Measurements from ENCODE around the gene HNRNPU. TPM values are rescaled to one million over a fixed set of nuclear protein-coding genes. Genes with fewer than 3 reads are reported as not detected.

The HNRNPU gene
- polyA plus RNA-seq, 3 donors: 71.5 to 197 (median 143) TPM

GRCh38 chr1:244868484-244869363 is 4.4 kb upstream of the HNRNPU start:
- Histone ChIP-seq H3K27ac (ENCODE audit: low read depth in 1 of 2, low read length in 2 of 2) (no peak overlapping the region), H4K20me1 (ENCODE audit: insufficient read depth, low read length) (peaks cover 5% of the 10 kb centered on the region), H3K9ac (ENCODE audit: insufficient read depth, low read length, poor library complexity, severe bottlenecking) (no peak overlapping the region), H3K4me1 (ENCODE audit: control insufficient read depth in 1 of 2, insufficient read depth in 2 of 2, low read length in 2 of 2) (peaks cover 12 to 15% of the 10 kb centered on the region in 2 donors), H3K4me2 (replicated peaks; ENCODE audit: extremely low read depth, low read length, poor library complexity, severe bottlenecking) (no peak overlapping the region), H3K4me3 (replicated peaks in 1 of 3; ENCODE audit: low read depth in 2 of 3, low read length in 3 of 3) (no peak overlapping the region), H3K9me3 (replicated peaks in 1 of 2; ENCODE audit: control insufficient read depth in 1 of 2, insufficient read depth in 1 of 2, low read length in 2 of 2) (no peaks in the 10 kb centered on the region), H3K36me3 (replicated peaks in 1 of 2; ENCODE audit: control insufficient read depth in 1 of 2, insufficient read depth in 2 of 2, low read length in 2 of 2) (no peaks in the 10 kb centered on the region), H2AFZ (ENCODE audit: insufficient read depth, low read depth, low read length, poor library complexity, severe bottlenecking) (no peak overlapping the region), H3K79me2 (ENCODE audit: insufficient read depth, low read length) (peaks cover 20% of the 10 kb centered on the region), H3K27me3 (ENCODE audit: control insufficient read depth in 2 of 2, insufficient read depth in 2 of 2, low read length in 2 of 2) (no peaks in the 10 kb centered on the region)
- Mint-ChIP-seq H3K4me1 (peaks cover 14% of the 10 kb centered on the region), H3K9me3 (peaks cover 0 to 3% (median 2%) of the 10 kb centered on the region in 7 donors), H3K36me3 (peaks cover 0 to under 1% of the 10 kb centered on the region in 2 donors), H3K4me3 (no peak overlapping the region), H3K27ac (peak overlapping the region in 2 of 7 donors; percentile 38 to 60), H3K27me3 (ENCODE audit: low read depth in 3 of 3) (peaks cover 0 to 1% (median 0%) of the 10 kb centered on the region in 3 donors)
- intact Hi-C loops (cut with micrococcal nuclease): loop anchor here (5.0 to 10.0 kb wide), 4 partner anchors 49 to 214 kb away; partner anchors contain the start of gene DESI2 (in 1 of the 2)
- no peak for DNase-seq
- 100% methylated on average over 8 of the region's 23 CpGs for WGBS (ENCODE audit: insufficient coverage)
- TF ChIP-seq CTCF (IDR thresholded peaks at IDR 0.05): no peak

- Mint-ChIP-seq H3K4me1 (peaks cover 20% of the 10 kb centered on the region), H3K4me3 (no peak overlapping the region), H3K27ac (no peak overlapping the region), H3K9me3 (peaks cover 0 to 4% (median 0%) of the 10 kb centered on the region in 7 donors), H3K27me3 (ENCODE audit: low read depth in 3 of 3) (peaks cover 0 to 1% (median 0%) of the 10 kb centered on the region in 3 donors), H3K36me3 (peaks cover 7 to 11% of the 10 kb centered on the region in 2 donors)
- peaks cover 17 to 24% of the 10 kb centered on the region in 2 donors for H3K4me1 ChIP-seq (ENCODE audit: control insufficient read depth in 1 of 2, insufficient read depth in 2 of 2, low read length in 2 of 2)
- H3K9me3 ChIP-seq (replicated peaks in 1 of 2; ENCODE audit: control insufficient read depth in 1 of 2, insufficient read depth in 1 of 2, low read length in 2 of 2): no peaks in the 10 kb centered on the region
- TF ChIP-seq CTCF (IDR thresholded peaks at IDR 0.05): no peak
- peaks cover 20% of the 10 kb centered on the region for H4K20me1 ChIP-seq (ENCODE audit: insufficient read depth, low read length)
- H3K27me3 ChIP-seq (ENCODE audit: control insufficient read depth in 2 of 2, insufficient read depth in 2 of 2, low read length in 2 of 2): no peaks in the 10 kb centered on the region
- intact Hi-C loops (cut with micrococcal nuclease): loop anchor here (5.0 to 10.0 kb wide), 4 partner anchors 51 to 212 kb away; partner anchors contain the start of gene DESI2 (in 1 of the 2)
- peak overlapping the region; percentile 84 for H2AFZ ChIP-seq (ENCODE audit: insufficient read depth, low read depth, low read length, poor library complexity, severe bottlenecking)
- no CpG with 5 or more reads among the region's 1 CpG for WGBS (ENCODE audit: insufficient coverage)
- no peak overlapping the region for H3K4me2 ChIP-seq (replicated peaks; ENCODE audit: extremely low read depth, low read length, poor library complexity, severe bottlenecking)
- no peak overlapping the region for H3K27ac ChIP-seq (ENCODE audit: low read depth in 1 of 2, low read length in 2 of 2)
- no peak overlapping the region for H3K4me3 ChIP-seq (replicated peaks in 1 of 3; ENCODE audit: low read depth in 2 of 3, low read length in 3 of 3)
- H3K9ac ChIP-seq (ENCODE audit: insufficient read depth, low read length, poor library complexity, severe bottlenecking): no peak overlapping the region
- H3K36me3 ChIP-seq (replicated peaks in 1 of 2; ENCODE audit: control insufficient read depth in 1 of 2, insufficient read depth in 2 of 2, low read length in 2 of 2): peaks cover under 1 to 6% of the 10 kb centered on the region in 2 donors
- peaks cover 43% of the 10 kb centered on the region for H3K79me2 ChIP-seq (ENCODE audit: insufficient read depth, low read length)
- no peak for DNase-seq
Measured at GRCh38 chr1:244866355-244866754, 2.0 kb upstream of the HNRNPU start.

Measured in CD14-positive monocyte (primary cell).